Prostate gland (tissue), 2 donors: ENCODE data around the gene DMD. TPM values are rescaled to one million over a fixed set of nuclear protein-coding genes. Genes with fewer than 3 reads are reported as not detected.
"Not testable (repeated sequence)": the region's sequence is repeated elsewhere in the genome, so short reads cannot be mapped to it uniquely, and the experiment has no call there.

Experiments used
- DNase-seq: peaks from one replicate; pipeline ENCODE4 v3.0.0-alpha.2; 2019; ENCODE audit warnings: low spot score
- H3K27ac ChIP-seq, 2 donors: fragments of 200-600 bp; sonication (generic); 2 replicates each; pipeline ENCODE4 v1.5.1; 2017 to 2019
- H3K27me3 ChIP-seq: fragments of 200-600 bp; sonication (generic); replicated peaks from 2 replicates; pipeline ENCODE4 v1.5.1; 2019; ENCODE audit not compliant: insufficient read depth
- H3K36me3 ChIP-seq, 2 donors: fragments of 200-600 bp; sonication (generic); 1 replicate in 1 of 2; 2 replicates in 1 of 2; pipeline versions ENCODE4 v1.5.1 to v1.8.1; 2017 to 2019
- H3K4me1 ChIP-seq: fragments of 200-600 bp; sonication (generic); replicated peaks from 2 replicates; pipeline ENCODE4 v1.5.1; 2019
- H3K4me3 ChIP-seq, 2 donors: fragments of 200-600 bp; sonication (generic); 2 replicates each; pipeline ENCODE4 v1.5.1; 2017 to 2019
- H3K9me3 ChIP-seq: fragments of 200-600 bp; sonication (generic); 2 replicates; pipeline ENCODE4 v1.5.1; 2017
- POLR2A ChIP-seq: fragments of 450-650 bp; IDR thresholded peaks from one replicate; pipeline ENCODE4 v1.6.1; 2016; ENCODE audit warnings: antibody characterized with exemption, mild to moderate bottlenecking
- POLR2AphosphoS5 ChIP-seq: sonication (generic); formaldehyde crosslinking; IDR thresholded peaks from one replicate; pipeline ENCODE4 v1.6.1; 2017; ENCODE audit warnings: antibody characterized with exemption
- WGBS: methylation state at CpG from one replicate; pipeline ENCODE4 v1.1.5; 2018; 5-methylcytosine and 5-hydroxymethylcytosine counted together
- intact Hi-C: fragments of 100-400 bp; cut with DNase I; formaldehyde crosslinking; loops from one replicate; pipeline ENCODE4 v1.14.2; 2022
- total RNA-seq, 2 donors: library from RNA; depleted of rRNA; stranded (reverse); fragments of >200 nt; gene quantifications; one replicate each; pipeline ENCODE4 v1.1.0, GENCODE V29; 2016
- TF ChIP-seq, protein P1 (sequence below), 4 experiments: fragments of 200-600 bp in 2 of 4; fragments of 450-650 bp in 2 of 4; sonication (generic) in 2 of 4; IDR thresholded peaks; 1 replicate in 3 of 4; 2 replicates in 1 of 4; pipeline ENCODE4 v1.5.1; 2016 to 2019; ENCODE audit warnings: antibody characterized with exemption in 4 of 4, mild to moderate bottlenecking in 2 of 4, moderate library complexity in 2 of 4

DMD gene
- total RNA-seq, 2 donors from 2014 or later: 17.6 to 34.8 TPM

- WGBS: 78% methylated on average over 1 of the region's 1 CpG
- no peak overlapping the region for H3K27ac ChIP-seq
- TF ChIP-seq POLR2A: no peak
- no peak for TF ChIP-seq POLR2AphosphoS5
- TF ChIP-seq, protein P1, sequence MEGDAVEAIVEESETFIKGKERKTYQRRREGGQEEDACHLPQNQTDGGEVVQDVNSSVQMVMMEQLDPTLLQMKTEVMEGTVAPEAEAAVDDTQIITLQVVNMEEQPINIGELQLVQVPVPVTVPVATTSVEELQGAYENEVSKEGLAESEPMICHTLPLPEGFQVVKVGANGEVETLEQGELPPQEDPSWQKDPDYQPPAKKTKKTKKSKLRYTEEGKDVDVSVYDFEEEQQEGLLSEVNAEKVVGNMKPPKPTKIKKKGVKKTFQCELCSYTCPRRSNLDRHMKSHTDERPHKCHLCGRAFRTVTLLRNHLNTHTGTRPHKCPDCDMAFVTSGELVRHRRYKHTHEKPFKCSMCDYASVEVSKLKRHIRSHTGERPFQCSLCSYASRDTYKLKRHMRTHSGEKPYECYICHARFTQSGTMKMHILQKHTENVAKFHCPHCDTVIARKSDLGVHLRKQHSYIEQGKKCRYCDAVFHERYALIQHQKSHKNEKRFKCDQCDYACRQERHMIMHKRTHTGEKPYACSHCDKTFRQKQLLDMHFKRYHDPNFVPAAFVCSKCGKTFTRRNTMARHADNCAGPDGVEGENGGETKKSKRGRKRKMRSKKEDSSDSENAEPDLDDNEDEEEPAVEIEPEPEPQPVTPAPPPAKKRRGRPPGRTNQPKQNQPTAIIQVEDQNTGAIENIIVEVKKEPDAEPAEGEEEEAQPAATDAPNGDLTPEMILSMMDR (IDR thresholded peaks at IDR 0.05): no peak
- H3K27me3 ChIP-seq: no peaks in the 10 kb centered on the region
- H3K9me3 ChIP-seq: no peaks in the 10 kb centered on the region
- H3K36me3 ChIP-seq: no peaks in the 10 kb centered on the region
- no peak for DNase-seq
- no peaks in the 10 kb centered on the region for H3K4me1 ChIP-seq
- intact Hi-C loops: no loop called here
- no peak overlapping the region for H3K4me3 ChIP-seq
Measured at GRCh38 chrX:31932769-31933168, 1278.6 kb downstream of the DMD start.

GRCh38 chrX:31932320-31932719 lies 1279.0 kb downstream of the DMD start:
- WGBS: 95% methylated on average over 11 of the region's 11 CpGs
- H3K4me1 ChIP-seq, intact Hi-C loops, H3K36me3 ChIP-seq, H3K4me3 ChIP-seq, H3K9me3 ChIP-seq, DNase-seq, H3K27ac ChIP-seq, H3K27me3 ChIP-seq: not testable (repeated sequence)

GRCh38 chrX:31931225-31931624 lies 1280.1 kb downstream of the DMD start:
- no peak overlapping the region for H3K27ac ChIP-seq
- H3K4me3 ChIP-seq: no peak overlapping the region
- DNase-seq: no peak
- TF ChIP-seq POLR2A: no peak
- TF ChIP-seq, protein P1 (IDR thresholded peaks at IDR 0.05): no peak
- H3K9me3 ChIP-seq: no peaks in the 10 kb centered on the region
- H3K27me3 ChIP-seq: no peaks in the 10 kb centered on the region
- H3K36me3 ChIP-seq: no peaks in the 10 kb centered on the region
- WGBS: 57% methylated on average over 3 of the region's 3 CpGs
- intact Hi-C loops: no loop called here
- no peaks in the 10 kb centered on the region for H3K4me1 ChIP-seq

DNA sequence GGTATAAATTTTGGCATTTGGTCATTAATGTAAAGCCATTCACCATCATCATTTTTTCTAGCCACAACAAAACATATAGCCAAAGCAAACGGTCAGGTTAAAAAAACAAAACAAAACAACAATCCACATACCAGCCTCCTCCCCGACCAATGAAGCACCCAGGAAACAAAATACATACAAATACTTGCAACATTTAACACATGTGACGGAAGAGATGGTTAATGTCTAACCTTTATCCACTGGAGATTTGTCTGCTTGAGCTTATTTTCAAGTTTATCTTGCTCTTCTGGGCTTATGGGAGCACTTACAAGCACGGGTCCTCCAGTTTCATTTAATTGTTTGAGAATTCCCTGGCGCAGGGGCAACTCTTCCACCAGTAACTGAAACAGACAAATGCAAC lies 1282.0 kb downstream of the DMD start:
- intact Hi-C loops: no loop called here
- no peaks in the 10 kb centered on the region for H3K9me3 ChIP-seq
- 78% methylated on average over 5 of the region's 5 CpGs for WGBS
- no peak for DNase-seq
- H3K27ac ChIP-seq: no peak overlapping the region
- H3K27me3 ChIP-seq: no peaks in the 10 kb centered on the region
- H3K4me1 ChIP-seq: no peaks in the 10 kb centered on the region
- no peaks in the 10 kb centered on the region for H3K36me3 ChIP-seq
- TF ChIP-seq POLR2A: no peak
- TF ChIP-seq, protein P1 (IDR thresholded peaks at IDR 0.05): no peak
- no peak for TF ChIP-seq POLR2AphosphoS5
- no peak overlapping the region for H3K4me3 ChIP-seq

- Histone ChIP-seq H3K27me3 (no peaks in the 10 kb centered on the region), H3K27ac (no peak overlapping the region), H3K4me1 (no peaks in the 10 kb centered on the region), H3K9me3 (no peaks in the 10 kb centered on the region), H3K36me3 (no peaks in the 10 kb centered on the region), H3K4me3 (no peak overlapping the region)
- intact Hi-C loops: no loop called here
- no peak for DNase-seq
- no peak for TF ChIP-seq POLR2A
- TF ChIP-seq, protein P1 (IDR thresholded peaks at IDR 0.05): no peak
- WGBS: 81% methylated on average over 2 of the region's 2 CpGs
Measured at GRCh38 chrX:31921236-31921635, 1290.1 kb downstream of the DMD start.
